ENCODE data around the gene TMEM132D. TPM values are rescaled to one million over a fixed set of nuclear protein-coding genes. Genes with fewer than 3 reads are reported as not detected.

The TMEM132D gene
- total and polyA plus RNA-seq, 2 of the 8 experiments (the other 6 are each of a cell fraction or from before 2014, with no cell fraction given) = 3.5 to 10.1 TPM

DNA sequence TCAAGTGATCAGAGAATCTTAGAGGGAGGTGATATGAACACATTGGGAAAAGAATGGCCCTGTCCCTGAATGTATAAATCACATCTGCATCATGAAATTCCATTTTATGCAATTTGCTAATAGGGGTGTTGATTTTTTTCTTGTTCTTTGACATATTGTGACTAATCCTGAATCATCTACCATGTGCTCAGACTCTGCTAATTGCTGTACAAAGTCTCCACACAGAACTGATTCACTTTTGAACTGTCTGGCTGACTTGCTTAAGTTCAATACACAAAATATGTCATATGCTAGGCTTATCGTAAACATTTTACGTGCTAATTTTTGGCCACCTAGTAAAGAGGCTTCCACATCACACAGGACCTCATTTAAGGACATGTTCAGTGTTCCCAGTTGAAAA, 2.6 kb downstream of the TMEM132D start (continued):
- TF ChIP-seq CTCF (IDR thresholded peaks at IDR 0.05; ENCODE audit: control extremely low read depth in 1 of 3, insufficient read depth in 1 of 3, low read depth in 1 of 3, low read length in 3 of 3) = no peak
- no peak for TF ChIP-seq CHD1 (IDR thresholded peaks at IDR 0.05; ENCODE audit: low read depth, low read length)

All from H1 (cell line).